ENCODE data around the gene USP15.

- no peak for TF ChIP-seq POLR2A (IDR thresholded peaks at IDR 0.05)
- no peak for TF ChIP-seq CTCF (IDR thresholded peaks at IDR 0.05)
- TF ChIP-seq EP300 (IDR thresholded peaks at IDR 0.05): no peak
Observed at GRCh38 chr12:62426089-62426488, 165.9 kb downstream of the USP15 start.

Data from tibial nerve (tissue), 4 donors.